GM18502 (cell line): ENCODE results near the gene CCL16.

Experiments used
- ATAC-seq: cut with Tn5 transposase; IDR thresholded peaks from one replicate; pipeline ENCODE4 v1.9.1; 2021; ENCODE audit warnings: mild to moderate bottlenecking; ENCODE audit not compliant: unreplicated experiment, poor library complexity

The CCL16 gene

GRCh38 chr17:35988164-35988563, 6.9 kb upstream of the CCL16 start:
- ATAC-seq, result no peak

DNA sequence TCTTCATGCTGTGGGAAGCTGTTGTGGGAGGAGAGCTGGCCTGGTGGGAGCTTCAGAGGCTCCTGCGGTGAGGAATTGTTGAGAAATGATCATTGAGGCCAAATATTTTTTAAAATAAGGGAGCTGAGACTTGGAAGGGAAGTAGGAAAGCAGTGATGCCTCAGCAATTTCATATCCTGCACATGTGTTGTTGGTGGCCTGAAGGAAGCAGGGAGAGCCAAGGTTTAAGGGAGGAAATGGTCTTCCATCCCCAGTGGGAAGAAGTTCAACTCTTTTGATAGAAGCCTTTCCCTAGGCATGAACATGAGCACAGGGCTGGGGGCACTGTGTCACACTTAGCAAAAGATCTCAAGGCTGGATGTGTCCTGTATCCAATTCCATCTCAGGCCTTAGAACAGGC, 5.3 kb upstream of the CCL16 start, which contains the start of gene CCL14:
CCL14 (minus strand) TSS at position 87 of the 400 bp plus-strand sequence; CDS start at position 7, 80 bp downstream.
- ATAC-seq, result no peak

DNA sequence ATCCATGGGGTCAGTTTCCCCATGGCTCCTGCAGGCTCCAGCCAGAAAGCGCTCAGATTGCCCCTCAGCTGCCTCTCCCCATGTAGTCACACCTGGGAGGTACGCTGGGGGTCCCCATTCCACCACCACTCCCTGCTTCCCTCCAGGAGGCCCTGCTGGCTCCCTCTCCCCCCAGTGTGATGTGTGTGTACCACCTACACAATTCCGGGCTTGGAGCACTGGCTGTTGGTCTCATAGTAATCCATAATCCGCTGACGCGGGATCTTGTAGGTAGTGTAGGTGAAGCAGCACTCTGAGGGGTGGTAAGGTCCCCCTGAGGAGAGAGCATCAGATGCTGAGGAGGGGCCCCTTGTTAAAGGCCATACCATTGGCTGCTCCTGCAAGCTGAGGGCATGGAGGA, 2.8 kb upstream of the CCL16 start:
- ATAC-seq, result no peak

DNA sequence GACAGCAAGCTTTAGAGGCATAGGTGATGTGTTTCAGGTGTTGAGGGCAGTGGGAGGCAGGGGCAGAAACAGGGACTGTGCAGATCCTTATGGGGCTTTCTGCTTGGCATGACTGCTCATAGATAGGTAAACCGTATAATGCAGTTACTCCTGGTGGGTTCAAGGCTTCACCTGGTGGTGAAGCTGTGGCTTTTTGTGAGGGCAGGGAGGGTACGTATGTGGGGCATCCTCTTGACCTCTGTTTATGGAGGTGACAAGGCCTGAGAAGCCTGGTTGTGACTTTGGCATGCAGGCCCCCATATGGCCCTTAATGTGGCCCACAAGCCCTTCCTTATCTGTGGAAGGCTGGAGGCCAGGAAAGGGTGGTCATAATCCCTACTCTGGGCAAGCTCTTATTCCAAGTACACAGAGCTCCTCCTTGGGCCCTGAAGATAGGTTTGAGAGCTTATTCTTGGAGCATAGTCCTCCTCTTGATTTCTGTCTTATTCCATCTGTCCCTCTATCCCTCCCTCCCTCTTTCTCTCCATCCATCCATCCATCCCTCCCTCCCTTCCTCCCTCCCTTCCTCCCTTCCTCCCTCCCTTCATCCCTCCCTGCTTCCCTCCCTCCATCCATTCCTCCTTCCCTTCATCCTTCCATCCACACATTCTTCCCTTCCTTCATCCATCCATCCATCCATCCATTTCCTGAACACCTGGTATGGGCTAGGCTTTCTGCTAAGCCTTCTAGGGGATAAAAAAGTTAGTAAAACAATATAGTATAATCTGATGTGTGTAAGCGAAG, 1.3 kb upstream of the CCL16 start:
- ATAC-seq, result no peak

DNA sequence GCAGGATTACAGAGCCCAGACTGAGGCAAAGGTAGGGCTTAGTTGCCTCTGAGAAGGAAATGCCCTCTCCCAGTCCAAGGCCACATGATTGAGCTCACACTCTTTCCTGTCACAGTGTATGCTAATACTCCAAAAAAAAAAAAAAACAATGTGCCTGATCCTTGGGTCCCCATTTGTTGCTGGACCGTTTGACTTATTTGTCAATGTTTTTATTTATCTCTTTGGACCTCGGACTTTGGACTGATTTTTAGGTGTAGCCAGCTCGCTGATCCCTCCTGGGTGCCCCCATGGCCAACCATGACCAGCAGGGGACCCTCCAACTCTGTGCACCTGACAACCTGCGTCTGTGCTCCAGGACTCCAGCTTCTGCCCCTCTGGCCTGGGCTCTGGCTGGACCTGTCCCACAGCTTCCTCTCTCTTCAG, 622 bp upstream of the CCL16 start:
- ATAC-seq, result no peak

DNA sequence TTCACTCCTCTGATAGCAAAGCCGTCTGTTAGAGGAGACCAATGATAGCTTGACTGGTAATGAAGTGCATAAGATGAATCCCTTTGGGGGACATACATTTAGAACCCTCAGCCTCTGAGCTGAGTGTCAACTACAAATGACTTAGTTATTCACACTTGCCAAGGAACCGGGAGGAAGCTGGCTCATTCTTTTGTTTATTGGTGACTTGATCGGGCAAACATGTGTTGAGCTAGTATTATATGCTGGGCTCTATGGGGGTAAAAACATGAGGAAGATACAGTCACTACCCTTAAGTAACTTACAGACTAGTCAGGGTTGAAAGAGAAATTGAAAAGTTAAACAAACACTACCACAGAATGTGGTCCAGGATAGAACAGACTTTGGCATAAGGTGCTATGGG, 3.0 kb downstream of the CCL16 start:
- ATAC-seq, result no peak

DNA sequence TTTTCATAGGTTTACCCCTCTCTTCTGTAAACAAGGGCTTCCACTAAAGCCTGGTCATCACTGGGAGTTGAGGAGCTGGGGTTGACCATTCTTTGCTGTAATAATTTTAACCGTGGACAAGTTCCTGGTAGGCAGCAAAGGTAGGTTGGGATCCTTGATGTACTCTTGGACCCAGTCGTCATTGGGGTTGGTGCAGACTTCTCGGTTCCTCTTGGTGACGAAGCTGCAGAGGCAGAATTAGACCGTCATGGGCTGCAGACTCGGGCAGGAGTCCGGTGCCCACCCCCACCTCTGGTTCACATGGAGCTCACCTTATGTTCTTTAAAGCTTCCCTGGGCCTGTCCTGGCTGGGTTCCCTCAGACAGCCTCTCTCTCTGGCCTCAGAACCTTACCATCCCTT, 3.8 kb downstream of the CCL16 start:
- no peak for ATAC-seq

- ATAC-seq, result no peak
Measured at GRCh38 chr17:35973333-35974260, 7.7 kb downstream of the CCL16 start.

DNA sequence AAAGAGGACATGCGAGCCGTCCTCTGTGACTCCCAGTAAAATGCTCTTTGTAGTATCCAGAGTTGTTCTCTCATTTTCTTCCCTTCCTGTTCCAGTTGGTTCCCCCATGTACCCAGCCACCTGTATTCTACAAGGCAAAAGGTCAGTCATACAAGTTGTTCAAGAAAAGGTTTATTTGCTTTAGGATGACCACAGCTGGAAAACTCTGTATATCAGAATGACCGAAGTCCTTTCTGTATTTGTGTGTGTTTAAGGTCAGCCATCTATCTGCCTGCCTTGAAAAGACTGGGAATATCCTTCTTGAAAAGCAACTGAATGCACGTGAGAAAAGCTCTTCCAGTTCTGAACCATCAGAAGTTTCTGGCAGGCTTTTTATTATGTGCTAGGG, 8.4 kb downstream of the CCL16 start:
- ATAC-seq, result no peak

GRCh38 chr17:35972535-35972934, 8.8 kb downstream of the CCL16 start:
- ATAC-seq, result no peak

GRCh38 chr17:35972066-35972465, 9.2 kb downstream of the CCL16 start:
- ATAC-seq, result no peak

GRCh38 chr17:35969558-35970380, 11.5 kb downstream of the CCL16 start:
- ATAC-seq, result no peak

DNA sequence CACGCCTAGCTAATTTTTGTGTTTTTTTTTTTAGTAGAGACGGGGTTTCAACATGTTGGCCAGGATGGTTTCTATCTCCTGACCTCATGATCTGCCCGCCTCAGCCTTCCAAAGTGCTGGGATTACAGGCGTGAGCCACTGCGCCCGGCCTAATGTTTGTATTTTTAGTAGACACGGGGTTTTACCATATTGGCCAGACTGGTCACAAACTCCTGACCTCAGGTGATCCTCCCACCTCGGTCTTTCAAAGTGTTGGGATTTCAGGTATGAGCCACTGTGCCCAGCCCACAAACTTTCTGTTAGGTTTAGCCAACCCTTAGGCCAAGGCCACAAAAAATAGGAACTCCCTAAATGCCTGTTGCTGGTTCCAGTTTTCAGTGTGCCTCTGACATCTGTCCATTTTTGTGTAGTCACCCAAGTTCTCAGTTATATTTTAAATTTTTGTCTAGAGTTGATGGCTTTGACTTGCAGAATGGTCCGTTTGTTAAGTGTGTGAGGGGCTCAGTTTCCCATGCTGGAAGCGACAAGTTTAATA, 12.7 kb downstream of the CCL16 start:
- ATAC-seq, result no peak

- ATAC-seq, result no peak
Measured at GRCh38 chr17:35965272-35965671, 16.0 kb downstream of the CCL16 start.

GRCh38 chr17:35963663-35964062, 17.6 kb downstream of the CCL16 start:
- ATAC-seq, result no peak

- no peak for ATAC-seq
Measured at GRCh38 chr17:35953720-35954119, 27.6 kb downstream of the CCL16 start.

DNA sequence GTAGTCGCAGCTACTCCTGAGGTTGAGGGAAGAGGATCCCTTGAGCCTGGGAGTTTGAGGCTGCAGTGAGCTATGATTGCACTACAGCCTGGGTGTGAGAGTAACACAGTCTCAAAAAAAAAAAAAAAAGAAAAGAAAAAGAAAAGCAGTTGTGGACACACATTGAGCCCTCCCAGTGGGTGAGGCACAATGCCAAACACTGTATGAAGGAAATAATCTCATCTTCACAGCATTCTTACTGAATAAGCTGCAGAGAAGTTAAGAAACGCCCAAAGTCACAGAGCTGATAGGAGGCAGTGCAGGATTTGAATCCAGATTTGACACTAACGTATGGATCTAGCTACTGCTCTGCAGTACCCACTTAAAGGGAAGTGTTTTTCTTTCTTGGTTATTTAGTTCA, 31.9 kb downstream of the CCL16 start:
- ATAC-seq, result no peak

DNA sequence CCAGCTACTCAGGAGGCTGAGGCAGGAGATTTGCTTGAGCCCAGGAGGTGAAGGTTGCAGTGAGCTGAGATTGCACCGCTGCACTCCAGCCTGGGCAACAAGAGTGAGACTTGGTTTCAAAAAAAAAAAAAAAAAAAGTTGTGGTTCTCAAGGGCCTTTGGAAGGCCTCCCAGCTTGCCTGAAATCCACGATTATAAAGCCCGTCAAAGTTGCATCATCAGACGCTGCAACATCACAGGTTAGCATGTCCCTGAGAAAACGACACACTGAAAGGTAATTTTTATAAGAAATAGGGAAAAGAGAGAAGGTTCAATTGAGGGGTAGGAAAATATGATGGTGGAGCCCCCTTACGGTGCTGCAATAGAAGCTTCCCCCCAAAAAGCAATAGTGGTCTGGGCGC, 33.2 kb downstream of the CCL16 start:
- ATAC-seq, result no peak

DNA sequence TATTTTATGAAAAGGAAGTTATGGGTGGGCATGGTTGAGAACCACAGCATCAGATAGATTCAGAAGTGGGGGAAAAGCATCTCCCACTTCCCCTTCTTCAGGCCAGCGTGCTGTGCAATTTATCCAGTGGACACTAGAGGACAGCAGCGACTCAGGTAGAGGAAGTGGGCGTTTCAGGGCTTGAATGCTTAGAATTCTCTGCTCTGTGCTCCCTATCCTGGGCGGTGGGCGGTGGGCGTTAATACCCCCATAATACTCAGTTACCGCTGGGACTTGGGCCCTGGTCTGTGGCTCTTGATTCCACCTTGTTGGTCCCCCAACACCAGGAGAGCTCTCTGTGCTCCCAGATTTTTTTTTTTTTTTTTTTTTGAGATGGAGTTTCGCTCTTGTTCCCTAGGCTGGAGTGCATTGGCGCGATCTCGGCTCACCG, 34.1 kb downstream of the CCL16 start:
- no peak for ATAC-seq

- ATAC-seq, result no peak
Measured at GRCh38 chr17:35944151-35944550, 37.1 kb downstream of the CCL16 start.
